IPS-NIHi11 (cell line): ENCODE results near the gene CAMSAP1.
A peak's percentile ranks its signal among the peaks of the same experiment; 100 is the strongest.

Source experiments
- DNase-seq: peaks from one replicate; pipeline ENCODE4 v3.0.0; 2012; ENCODE audit warnings: mixed read lengths, low spot score

Gene CAMSAP1

GRCh38 chr9:135883410-135884089, 23.8 kb downstream of the CAMSAP1 start:
- DNase-seq: no peak

GRCh38 chr9:135882011-135882410, 25.3 kb downstream of the CAMSAP1 start:
- DNase-seq: no peak

- no peak for DNase-seq
Measured at GRCh38 chr9:135880438-135880837, 26.9 kb downstream of the CAMSAP1 start.

- DNase-seq: no peak
Measured at GRCh38 chr9:135879619-135880018, 27.7 kb downstream of the CAMSAP1 start.

GRCh38 chr9:135879237-135879601, 28.1 kb downstream of the CAMSAP1 start:
- no peak for DNase-seq

GRCh38 chr9:135878528-135879236, 28.7 kb downstream of the CAMSAP1 start:
- DNase-seq: no peak

- no peak for DNase-seq
Measured at GRCh38 chr9:135877791-135878527, 29.4 kb downstream of the CAMSAP1 start.

GRCh38 chr9:135876936-135877335, 30.4 kb downstream of the CAMSAP1 start:
- DNase-seq: no peak

- DNase-seq: no peak
Measured at GRCh38 chr9:135874859-135875258, 32.5 kb downstream of the CAMSAP1 start.

GRCh38 chr9:135869909-135870308, 37.4 kb downstream of the CAMSAP1 start:
- no peak for DNase-seq

- DNase-seq: no peak
Measured at GRCh38 chr9:135865531-135865930, 41.8 kb downstream of the CAMSAP1 start.

- DNase-seq: peak; percentile 83
Measured at GRCh38 chr9:135864447-135865049, 42.8 kb downstream of the CAMSAP1 start.

GRCh38 chr9:135862809-135863208, 44.5 kb downstream of the CAMSAP1 start:
- DNase-seq: no peak

GRCh38 chr9:135858491-135859185, 48.7 kb downstream of the CAMSAP1 start:
- DNase-seq: no peak

- DNase-seq: no peak
Measured at GRCh38 chr9:135857843-135858242, 49.5 kb downstream of the CAMSAP1 start.

- no peak for DNase-seq
Measured at GRCh38 chr9:135857371-135857786, 50.0 kb downstream of the CAMSAP1 start.

- no peak for DNase-seq
Measured at GRCh38 chr9:135851748-135852147, 55.6 kb downstream of the CAMSAP1 start.

GRCh38 chr9:135850737-135851136, 56.6 kb downstream of the CAMSAP1 start:
- DNase-seq: no peak

- no peak for DNase-seq
Measured at GRCh38 chr9:135849181-135849580, 58.2 kb downstream of the CAMSAP1 start.

- DNase-seq: no peak
Measured at GRCh38 chr9:135848341-135849047, 58.9 kb downstream of the CAMSAP1 start.

- DNase-seq: no peak
Measured at GRCh38 chr9:135847833-135848232, 59.5 kb downstream of the CAMSAP1 start.
